HTERT RPE-1 (cell line): ENCODE data around the gene VIPAS39.

ENCODE experiments used
- in situ Hi-C: fragments of 300-500 bp; cut with MboI; formaldehyde crosslinking; loops from 4 replicates; pipeline ENCODE4 v1.14.3; 2020; ENCODE audit warnings: low sequenced_read_pairs

The VIPAS39 gene

GRCh38 chr14:77406718-77407117 lies 50.7 kb downstream of the VIPAS39 start:
- in situ Hi-C loops: no loop called here

DNA sequence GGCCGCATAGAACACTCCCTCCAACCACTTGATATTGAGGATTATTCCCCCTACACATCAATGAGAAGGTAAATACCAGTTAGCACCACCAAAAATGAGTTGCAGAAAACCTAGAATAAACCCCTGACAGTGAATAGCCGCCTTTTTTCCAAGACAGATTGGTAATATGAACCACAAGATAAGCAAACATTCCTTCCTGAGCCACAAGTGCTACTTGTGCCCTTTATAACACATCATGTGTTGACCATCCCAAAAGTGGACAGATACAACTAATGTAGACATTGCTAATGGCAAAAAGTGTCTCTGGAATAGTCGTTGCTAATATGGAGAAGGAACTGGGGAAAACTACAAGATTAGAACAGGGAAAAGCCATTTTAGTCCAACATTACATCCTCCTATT lies 51.3 kb downstream of the VIPAS39 start:
- in situ Hi-C loops: no loop called here

DNA sequence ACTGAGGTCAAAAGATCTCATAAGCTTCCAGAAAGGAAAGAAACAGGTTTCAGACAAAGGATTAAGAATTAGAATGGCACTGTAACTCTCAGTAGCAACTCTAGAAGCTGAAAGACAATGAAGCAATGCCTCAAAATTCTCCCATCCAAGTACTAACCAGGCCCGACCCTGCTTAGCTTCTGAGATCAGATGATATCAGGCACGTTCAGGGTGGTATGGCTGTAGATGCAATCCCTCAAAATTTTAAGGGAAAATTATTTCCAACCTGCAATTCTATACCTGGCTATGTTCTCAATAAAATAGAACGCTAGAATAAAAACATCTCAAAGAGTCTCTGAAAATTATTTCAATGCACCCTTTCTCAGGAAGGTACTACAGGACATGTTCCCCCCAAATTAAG lies 53.6 kb downstream of the VIPAS39 start:
- in situ Hi-C loops: no loop called here

GRCh38 chr14:77400216-77400615 lies 57.2 kb downstream of the VIPAS39 start:
- in situ Hi-C loops: no loop called here

GRCh38 chr14:77390188-77390587 lies 67.2 kb downstream of the VIPAS39 start:
- in situ Hi-C loops: no loop called here

- in situ Hi-C loops: no loop called here
These were observed 78.7 kb downstream of the VIPAS39 start for GRCh38 chr14:77378701-77379100.

GRCh38 chr14:77377502-77377844 lies 79.9 kb downstream of the VIPAS39 start:
- in situ Hi-C loops: no loop called here

- in situ Hi-C loops: no loop called here
These were observed 80.5 kb downstream of the VIPAS39 start, which contains the start of the genes SAMD15 and TMED8 for GRCh38 chr14:77376771-77377501. Gene SAMD15 (plus strand): TSS chr14:77377379. CDS start chr14:77377419, 40 bp downstream. Gene TMED8 (minus strand): TSS chr14:77377094. CDS start chr14:77377053, 41 bp downstream.
